Astrocyte (in vitro differentiated cells and primary cell): Measurements from ENCODE around the gene NDUFS8.

Experiments
- EZH2 ChIP-seq: IDR thresholded peaks from 2 replicates; pipeline ENCODE4 v1.6.1; 2012; ENCODE audit warnings: mild to moderate bottlenecking, low read length, inconsistent platforms; ENCODE audit not compliant: insufficient read depth
- TF ChIP-seq, protein P1 (sequence below): IDR thresholded peaks from 2 replicates; pipeline ENCODE4 v1.5.1; 2011; ENCODE audit warnings: low read depth, mild to moderate bottlenecking, inconsistent platforms, low read length, moderate library complexity; ENCODE audit not compliant: insufficient read depth

DNA sequence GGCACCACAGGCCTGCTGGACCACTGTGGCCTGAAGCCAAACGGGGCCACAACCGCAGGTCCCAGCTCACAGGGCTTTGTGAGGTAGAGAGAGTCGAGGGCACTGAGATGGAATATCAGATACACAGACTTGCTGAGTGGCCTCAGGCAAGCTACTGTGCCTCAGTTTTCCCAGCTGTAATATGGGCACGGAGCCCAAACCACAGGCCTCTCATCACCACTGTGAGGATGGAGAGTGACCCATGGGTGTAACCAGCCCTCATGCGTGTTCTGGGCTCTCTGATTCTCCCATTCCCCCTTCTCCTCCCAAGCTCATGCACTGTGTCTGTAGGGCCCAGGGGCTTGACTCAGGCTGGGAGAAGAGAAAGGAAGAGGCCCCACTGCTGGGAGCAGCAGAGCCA is 30.8 kb upstream of the NDUFS8 start:
- TF ChIP-seq, protein P1, sequence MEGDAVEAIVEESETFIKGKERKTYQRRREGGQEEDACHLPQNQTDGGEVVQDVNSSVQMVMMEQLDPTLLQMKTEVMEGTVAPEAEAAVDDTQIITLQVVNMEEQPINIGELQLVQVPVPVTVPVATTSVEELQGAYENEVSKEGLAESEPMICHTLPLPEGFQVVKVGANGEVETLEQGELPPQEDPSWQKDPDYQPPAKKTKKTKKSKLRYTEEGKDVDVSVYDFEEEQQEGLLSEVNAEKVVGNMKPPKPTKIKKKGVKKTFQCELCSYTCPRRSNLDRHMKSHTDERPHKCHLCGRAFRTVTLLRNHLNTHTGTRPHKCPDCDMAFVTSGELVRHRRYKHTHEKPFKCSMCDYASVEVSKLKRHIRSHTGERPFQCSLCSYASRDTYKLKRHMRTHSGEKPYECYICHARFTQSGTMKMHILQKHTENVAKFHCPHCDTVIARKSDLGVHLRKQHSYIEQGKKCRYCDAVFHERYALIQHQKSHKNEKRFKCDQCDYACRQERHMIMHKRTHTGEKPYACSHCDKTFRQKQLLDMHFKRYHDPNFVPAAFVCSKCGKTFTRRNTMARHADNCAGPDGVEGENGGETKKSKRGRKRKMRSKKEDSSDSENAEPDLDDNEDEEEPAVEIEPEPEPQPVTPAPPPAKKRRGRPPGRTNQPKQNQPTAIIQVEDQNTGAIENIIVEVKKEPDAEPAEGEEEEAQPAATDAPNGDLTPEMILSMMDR = no peak
- TF ChIP-seq EZH2 = no peak
